HG03060 (cell line): ENCODE measurements around the gene CTIF.

Experiments
- ATAC-seq: cut with Tn5 transposase; IDR thresholded peaks from one replicate; pipeline ENCODE4 v1.9.1; 2021; ENCODE audit warnings: low read depth, moderate number of reproducible peaks; ENCODE audit not compliant: unreplicated experiment

The CTIF gene

DNA sequence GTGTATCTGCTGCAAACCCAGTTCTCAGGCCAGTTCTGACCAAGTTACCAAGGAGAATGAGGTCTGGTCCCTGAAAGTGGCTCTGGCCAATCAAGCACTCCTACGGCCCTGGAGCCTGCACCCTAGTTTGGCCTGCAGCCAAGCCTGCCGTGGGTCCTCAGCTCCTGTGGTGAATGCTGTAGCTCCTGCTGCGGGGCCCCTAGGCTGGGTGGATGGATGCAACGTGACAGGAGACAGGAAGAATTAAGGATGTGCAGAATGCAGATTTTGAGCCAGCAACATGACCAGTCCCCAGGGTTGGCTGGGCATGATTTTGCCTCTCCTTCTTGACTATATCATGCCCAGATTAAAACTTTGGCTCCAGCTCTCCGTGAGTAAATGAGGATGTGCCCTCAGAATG lies 314.8 kb downstream of the CTIF start:
- no peak for ATAC-seq

DNA sequence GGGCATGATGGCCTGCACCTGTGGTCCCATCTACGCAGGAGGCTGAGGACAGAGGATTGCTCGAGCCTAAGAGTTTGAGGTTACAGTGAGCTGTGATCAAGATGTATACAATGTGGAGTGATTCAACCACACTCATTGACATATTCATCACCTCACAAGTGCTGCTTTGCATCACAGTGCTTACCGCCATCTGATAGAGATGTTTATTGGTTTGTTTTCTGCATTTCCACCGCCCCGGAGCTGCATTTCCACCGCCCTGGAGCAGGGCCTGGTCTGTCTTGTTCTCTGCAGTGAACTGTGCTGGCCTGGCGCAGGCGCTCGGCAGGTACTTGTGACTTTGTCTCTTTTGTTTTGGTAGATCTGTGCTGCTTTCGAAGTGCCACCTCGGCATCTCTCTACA lies 315.9 kb downstream of the CTIF start:
- no peak for ATAC-seq

GRCh38 chr18:48855422-48856377 lies 316.9 kb downstream of the CTIF start:
- no peak for ATAC-seq

GRCh38 chr18:48857023-48857694 lies 318.3 kb downstream of the CTIF start:
- ATAC-seq: no peak

- ATAC-seq: no peak
Observed at GRCh38 chr18:48858676-48859075, 319.8 kb downstream of the CTIF start.

GRCh38 chr18:48859311-48860268 lies 320.8 kb downstream of the CTIF start:
- no peak for ATAC-seq

- ATAC-seq: no peak
Observed at GRCh38 chr18:48860269-48861180, 321.7 kb downstream of the CTIF start.

- no peak for ATAC-seq
Observed at GRCh38 chr18:48861181-48861708, 322.4 kb downstream of the CTIF start.

DNA sequence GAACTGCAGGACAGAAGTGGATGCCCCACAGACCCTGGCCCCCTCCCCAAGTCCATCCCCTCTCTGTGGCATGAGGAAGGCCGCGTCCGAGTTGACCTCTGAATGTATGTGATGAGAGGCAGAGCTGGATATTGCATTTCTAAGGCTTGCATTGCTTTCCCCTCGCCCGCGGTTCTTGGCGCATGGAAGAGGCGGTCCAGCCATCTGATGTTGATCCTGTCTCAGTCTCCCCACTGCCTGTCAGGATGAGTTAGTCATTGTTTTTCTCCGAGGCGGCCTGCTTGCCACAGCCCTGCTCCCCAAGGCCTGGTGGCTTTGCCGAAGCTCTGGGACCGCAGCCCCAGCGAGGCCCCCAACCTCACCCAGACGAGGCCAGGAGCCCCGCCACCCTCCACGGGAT lies 323.3 kb downstream of the CTIF start:
- no peak for ATAC-seq

- ATAC-seq: no peak
Observed at GRCh38 chr18:48862678-48863270, 323.9 kb downstream of the CTIF start.

DNA sequence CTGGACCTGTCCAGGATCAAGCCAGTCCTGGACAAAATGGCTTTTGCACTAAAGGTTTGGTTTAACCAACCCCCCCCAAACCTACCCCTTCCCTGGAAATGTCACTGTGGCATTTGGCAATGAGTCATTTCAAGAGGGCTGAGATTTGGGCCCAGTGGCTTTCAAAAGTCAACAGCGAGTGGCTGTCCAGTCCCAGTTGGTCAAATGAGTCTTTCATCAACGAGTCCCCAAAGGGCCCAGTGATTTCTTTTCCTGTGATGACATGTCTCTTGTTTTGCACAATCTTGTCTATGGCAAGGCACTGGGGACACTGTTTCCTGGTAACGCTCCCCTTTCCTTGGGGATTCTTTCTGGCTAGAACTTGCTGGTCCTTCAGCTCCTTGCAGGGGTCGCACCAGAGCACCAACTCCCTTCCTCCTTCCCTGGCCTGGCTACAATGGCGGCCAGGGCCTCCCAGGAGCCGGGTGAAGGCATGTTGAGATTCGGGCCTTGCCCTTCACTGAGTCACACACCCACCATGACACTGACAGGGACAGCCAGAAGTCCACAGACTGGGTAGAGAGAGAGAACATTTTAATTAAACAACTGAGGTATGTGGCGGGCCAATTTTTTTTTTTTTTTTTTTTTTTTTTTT lies 324.7 kb downstream of the CTIF start:
- ATAC-seq: no peak

- no peak for ATAC-seq
Observed at GRCh38 chr18:48864876-48865275, 326.0 kb downstream of the CTIF start.

DNA sequence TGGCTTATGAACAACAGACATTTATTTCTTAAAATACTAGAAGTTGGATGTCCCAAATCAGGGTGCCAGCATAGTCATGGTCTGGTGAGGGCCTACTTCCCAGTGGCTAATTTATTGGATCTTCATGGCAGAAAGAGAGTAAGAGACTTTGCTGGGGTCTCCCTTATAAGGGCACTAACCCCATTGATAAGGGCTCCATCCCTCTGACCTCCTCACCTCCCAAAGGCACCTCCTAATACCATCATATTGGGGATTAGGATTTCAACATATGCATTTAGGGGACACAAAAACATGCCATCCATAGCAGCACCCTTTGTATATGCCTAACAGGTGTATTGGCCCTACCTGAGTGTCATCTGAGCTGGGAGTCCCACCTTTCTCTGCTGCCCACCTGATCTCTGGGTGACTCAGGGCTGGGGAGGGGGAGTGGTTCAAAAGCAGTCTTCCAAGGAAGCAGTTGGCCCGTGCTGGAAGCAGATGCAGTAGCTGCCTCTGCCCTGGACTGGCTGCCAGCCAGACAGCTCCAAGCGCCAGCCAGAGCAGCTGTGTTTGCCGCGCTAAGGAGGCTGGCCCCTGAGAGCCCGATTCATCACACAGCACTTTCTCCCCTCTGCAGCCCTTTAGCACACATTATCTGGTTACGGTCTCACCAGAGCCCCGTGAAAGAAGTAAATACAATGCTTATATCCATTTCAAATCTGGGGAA lies 327.4 kb downstream of the CTIF start:
- no peak for ATAC-seq

- ATAC-seq: no peak
Observed at GRCh38 chr18:48866856-48867255, 328.0 kb downstream of the CTIF start.

- ATAC-seq: no peak
Observed at GRCh38 chr18:48867978-48868377, 329.1 kb downstream of the CTIF start.

DNA sequence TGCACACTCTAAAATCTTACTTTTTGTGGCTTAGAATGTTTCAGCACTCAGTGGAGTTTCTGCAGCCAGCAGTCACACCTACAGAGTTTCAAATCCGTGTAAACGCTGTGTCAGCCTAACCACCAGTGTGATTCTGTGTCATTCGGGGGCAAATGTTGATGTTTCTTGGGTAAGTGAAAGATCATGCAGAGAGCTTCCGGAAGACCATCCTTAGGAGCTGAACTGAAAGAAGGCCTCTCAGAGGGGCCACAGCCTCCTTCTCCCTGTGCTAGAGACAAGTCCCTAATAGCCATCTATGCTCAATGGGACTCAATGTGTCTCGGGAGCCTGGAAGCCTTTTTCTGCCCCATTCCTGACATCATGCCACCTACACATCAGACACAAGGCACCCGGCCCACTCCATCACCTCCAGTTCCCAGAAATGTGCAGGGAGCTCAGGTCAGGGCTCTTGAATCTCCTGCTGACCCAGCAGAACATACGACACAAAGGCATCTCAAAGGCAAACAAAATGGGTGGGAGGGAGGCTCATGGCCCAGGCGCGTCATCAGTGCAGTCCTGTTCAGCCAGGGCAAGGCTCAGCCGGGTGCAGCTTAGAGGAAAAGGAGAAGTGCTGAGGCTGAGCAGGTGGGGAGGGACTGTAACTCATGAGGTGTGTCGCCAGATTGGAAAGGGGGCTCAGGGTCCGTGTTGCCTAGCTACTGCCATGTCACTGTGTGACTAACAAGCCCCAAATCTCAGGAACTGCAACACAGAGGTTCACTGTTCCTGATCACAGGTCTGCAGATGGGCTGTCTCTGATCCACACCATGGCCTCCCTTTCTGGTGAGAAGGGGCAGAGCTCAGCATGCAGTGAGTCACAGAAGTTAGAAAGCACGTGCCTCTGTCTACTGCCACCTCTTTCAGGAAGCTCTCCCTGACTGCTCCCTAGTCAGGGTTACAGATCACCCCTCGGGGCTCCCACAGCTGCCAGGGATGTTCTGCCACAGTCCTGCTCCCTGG lies 329.9 kb downstream of the CTIF start:
- peak; percentile 59 for ATAC-seq

DNA sequence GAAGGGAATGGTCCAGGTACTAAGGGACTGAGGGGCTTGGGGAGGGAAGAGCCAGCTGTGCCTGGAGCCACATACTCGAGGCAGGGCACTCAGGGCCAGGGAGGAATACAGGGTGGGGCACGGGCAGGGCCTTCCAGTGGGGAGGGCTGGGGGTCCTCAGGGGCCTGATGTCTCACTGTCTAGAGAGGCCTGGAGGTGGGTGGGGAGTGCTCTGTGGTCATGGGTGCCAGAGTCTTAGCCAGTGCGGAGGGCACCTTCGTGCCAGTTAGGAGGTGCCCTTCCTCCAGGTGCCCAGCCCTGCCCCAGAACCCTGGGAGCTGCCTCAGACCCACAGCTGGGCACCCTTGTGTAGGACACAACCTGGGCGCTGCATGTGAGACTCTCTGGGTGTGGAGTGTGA lies 330.8 kb downstream of the CTIF start:
- ATAC-seq: no peak
